ENCODE results near the gene MTF1.

DNA sequence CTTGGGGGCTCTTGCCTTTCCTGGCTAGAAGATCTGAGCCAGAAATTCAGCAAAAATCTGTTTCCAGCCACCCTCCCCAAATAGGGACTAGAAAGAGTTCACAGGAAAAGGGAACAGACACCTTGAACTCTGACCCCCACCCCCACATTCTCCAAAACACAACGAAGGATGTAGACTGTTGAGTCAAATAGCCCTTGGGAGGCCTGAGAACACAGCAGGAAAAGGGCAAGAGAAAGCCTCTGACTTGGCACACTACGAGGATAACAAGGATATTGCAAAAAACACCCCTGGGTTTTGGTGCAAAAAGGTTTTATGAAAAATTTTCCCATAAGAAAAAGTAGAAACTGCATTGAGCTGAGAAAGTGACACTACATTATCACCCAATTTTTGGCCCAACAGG is 49.5 kb downstream of the MTF1 start:
- TF ChIP-seq, protein P1, sequence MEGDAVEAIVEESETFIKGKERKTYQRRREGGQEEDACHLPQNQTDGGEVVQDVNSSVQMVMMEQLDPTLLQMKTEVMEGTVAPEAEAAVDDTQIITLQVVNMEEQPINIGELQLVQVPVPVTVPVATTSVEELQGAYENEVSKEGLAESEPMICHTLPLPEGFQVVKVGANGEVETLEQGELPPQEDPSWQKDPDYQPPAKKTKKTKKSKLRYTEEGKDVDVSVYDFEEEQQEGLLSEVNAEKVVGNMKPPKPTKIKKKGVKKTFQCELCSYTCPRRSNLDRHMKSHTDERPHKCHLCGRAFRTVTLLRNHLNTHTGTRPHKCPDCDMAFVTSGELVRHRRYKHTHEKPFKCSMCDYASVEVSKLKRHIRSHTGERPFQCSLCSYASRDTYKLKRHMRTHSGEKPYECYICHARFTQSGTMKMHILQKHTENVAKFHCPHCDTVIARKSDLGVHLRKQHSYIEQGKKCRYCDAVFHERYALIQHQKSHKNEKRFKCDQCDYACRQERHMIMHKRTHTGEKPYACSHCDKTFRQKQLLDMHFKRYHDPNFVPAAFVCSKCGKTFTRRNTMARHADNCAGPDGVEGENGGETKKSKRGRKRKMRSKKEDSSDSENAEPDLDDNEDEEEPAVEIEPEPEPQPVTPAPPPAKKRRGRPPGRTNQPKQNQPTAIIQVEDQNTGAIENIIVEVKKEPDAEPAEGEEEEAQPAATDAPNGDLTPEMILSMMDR (IDR thresholded peaks at IDR 0.05), result no peak
- TF ChIP-seq EZH2phosphoT487 (IDR thresholded peaks at IDR 0.05), result no peak
- no peak for TF ChIP-seq EZH2 (IDR thresholded peaks at IDR 0.05)

All from neural progenitor cell (in vitro differentiated cells).